Stimulated activated CD8-positive, alpha-beta memory T cell treated with anti-CD3 and anti-CD28 coated beads, Interleukin-7, amount 100 ng/mL, for 1 hour (primary cell): Measurements from ENCODE around the gene ZNF48.

ENCODE experiments used
- DNase-seq, 2 donors: peaks; one replicate each; pipeline ENCODE4 v3.0.0-alpha.2; 2020; ENCODE audit warnings: low read depth in 2 of 2

ZNF48 gene

GRCh38 chr16:30395155-30395991, at the start of gene ZNF48:
Gene ZNF48, plus strand, starts transcription at chr16:30395420. Its CDS starts 375 bp downstream, at chr16:30395795.
- DNase-seq = no peak

- DNase-seq = no peak
Observed at GRCh38 chr16:30346286-30346685, 48.9 kb upstream of the ZNF48 start.

DNA sequence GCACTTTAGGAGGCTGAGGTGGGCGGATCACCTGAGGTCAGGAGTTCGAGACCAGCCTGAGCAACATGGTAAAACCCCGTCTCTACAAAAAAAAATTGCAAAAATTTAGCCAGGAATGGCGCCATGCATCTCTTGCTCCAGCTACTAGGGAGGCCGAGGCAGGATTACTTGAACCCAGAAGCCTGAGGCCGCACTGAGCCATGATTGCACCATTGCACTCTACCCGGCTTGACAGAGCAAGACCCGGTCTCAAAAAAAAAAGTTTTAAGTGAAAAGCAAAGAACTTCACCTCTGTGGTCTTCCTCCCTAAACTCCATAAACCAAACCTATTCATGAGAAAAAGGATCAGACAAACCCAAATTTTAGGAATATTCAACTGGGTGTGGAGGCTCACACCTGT, 47.1 kb upstream of the ZNF48 start:
- no peak for DNase-seq

- DNase-seq = no peak
Observed at GRCh38 chr16:30348929-30349328, 46.3 kb upstream of the ZNF48 start.

DNA sequence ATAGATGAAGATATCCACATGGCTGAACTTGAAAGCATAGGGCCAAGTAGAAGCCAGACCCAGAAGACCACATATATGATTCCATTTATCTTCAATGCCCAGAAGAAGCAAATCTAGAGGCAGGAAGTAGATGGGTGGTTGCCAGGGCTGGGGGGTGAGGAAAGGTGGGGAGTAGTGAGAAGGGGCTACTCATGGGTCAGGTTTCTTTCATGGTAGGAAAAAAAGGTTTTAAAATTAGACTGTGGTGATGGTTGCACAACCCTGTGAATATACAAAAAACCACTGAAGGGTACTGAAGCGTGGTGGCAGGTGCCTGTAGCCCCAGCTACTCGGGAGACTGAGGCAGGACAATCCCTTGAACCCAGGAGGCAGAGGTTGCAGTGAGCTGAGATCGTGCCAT, 45.5 kb upstream of the ZNF48 start:
- no peak for DNase-seq

GRCh38 chr16:30350134-30350871, 44.9 kb upstream of the ZNF48 start:
- DNase-seq = no peak

DNA sequence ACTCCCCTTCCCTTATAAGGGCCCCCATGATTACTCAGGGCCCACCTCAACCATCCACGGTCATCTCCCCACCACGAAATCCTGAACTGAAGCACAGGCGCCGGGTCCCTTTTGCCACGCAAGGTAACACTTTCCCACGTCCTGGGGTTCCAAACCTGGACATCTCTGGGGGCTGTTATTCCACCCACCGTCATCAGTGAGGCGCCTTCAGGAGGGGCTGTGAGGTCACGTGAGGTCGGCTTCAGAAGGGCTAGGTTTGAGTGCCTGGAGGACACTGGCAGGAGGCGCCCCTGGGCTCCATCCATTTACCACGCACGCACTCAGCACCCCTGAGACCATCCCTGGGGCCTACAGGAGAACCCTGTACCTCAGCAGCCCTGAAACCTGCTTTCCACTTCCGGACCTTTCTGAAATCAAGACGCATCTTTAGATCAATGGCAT, 44.2 kb upstream of the ZNF48 start:
- no peak for DNase-seq

DNA sequence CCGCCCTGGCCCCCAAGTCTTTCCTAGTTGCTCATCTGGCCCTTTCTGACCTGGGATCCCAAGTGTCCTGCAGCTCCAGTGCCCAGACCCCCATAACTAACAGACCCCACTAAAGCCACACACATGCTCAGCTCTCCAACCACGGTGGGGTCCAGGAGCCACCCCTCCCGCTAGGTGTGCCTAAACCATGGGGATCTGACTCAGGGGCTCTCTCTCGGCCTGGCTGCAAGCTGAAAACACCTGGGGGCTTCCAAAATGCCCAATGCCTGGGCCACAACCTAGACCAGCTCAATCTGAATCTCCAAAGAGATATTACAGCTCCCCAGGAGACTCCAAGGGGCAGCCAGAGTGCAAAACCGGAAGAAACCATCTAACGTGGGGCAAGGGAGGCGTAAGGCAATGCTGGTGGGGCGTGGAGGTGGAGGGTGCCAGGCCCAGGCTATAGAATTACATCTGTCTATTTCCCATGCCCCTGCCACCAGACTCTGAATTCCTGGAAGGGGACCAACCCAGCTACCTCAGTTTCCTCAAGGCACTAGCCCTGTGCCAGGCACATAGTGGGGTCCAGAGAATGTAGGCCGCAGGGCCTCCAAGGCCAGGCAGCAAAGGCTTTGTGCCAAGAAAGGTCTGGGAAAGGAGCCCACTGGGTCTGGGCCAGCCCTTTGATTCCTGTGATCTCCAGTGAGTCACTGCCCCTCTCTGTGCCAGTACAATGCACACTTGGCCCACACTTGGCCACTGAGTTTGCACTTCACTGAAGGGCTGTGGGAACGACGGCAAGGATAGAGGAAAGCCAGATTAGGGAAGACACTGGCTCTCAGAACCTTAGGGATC, 43.4 kb upstream of the ZNF48 start:
- DNase-seq = no peak

- no peak for DNase-seq
Observed at GRCh38 chr16:30352488-30353401, 42.5 kb upstream of the ZNF48 start.

DNA sequence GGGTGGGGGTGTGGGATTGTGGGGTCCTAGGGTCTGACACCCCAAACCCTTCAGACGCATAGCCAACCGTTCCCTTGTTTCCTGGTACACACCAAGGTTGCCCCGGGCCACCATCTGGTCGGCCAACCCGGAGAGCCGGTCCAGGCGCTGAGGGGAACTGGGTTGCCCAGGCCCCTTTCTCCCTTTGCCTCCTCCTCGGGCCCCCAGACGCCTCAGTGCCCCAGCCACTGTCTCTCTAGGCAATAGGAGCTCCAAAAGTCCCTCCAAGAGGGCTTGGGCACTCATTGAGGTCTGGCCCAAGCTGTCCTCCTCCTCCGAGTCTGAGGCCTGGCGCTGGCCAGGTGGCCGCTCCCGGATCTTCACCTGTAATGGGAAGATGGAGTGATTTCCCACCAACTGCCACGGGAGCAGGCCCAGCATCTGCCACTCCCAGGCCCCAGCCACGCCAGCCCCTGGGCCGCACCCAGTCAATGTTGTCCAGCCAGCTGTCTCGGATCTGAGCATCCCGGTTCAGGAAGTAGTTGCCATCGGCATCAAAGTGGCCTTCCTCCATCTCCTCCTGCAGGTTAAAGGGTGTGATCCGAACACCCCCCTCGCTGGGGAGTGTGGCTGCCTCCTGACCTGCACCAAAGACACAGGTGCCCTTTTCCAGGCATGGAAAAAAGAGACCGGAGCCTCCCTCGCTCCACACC, 41.6 kb upstream of the ZNF48 start:
- no peak for DNase-seq

- no peak for DNase-seq
Observed at GRCh38 chr16:30354423-30355143, 40.6 kb upstream of the ZNF48 start.

GRCh38 chr16:30355144-30355953, 39.9 kb upstream of the ZNF48 start, which contains the start of gene CD2BP2:
Gene CD2BP2, minus strand, starts transcription at chr16:30355308. Its CDS starts 627 bp downstream, at chr16:30354681.
- DNase-seq = peak; percentile 69 to 74

DNA sequence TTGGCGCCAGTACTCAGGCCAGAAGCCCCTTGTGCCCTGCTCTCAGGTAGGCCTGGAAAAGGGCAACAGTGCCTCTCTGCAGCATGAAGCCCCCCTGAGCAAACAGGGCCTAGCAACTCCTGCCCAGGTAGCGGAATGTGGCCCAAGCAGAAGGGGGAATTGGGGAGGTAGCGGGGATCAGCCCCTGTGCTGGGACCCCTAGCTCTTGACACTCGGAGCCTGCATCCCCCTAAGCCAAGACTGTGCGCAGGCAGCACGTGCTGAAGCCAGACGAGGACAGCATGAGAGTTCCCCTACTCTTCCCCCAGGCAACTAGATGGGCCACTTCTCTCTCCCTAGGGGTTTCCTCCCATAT, 39.3 kb upstream of the ZNF48 start:
- DNase-seq = no peak

DNA sequence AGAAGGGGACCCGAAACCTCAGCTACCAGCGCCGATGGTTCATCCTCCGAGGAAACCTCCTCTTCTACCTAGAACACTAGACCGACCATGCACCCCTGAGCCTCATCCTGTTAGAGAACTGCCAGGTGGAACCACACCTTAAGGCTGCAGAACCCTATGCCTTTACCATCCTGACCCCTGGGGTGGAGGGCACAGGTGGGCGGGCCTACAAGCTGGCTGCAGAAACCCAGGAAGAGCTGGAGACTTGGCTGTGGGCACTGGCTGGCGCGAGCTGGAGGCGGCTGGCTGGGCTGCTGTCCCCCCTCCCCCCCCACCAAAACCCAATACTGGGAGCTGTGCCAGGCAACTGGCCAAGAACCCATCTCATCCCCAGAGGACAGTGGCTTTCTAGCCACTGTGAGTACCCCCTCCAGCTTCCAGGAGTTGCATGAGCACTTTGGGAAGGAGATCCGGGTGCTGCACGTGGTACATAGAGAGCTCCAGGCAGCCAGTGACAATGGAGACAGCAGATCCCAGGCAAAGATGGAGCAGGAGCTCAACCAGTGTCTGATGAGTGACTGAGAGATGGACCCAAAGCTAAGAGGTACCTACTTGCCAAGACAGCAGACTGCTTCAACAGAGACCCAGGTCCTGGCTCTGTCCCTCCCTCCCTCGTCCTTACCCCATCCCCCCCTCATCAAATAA, 38.7 kb upstream of the ZNF48 start:
- DNase-seq = no peak

DNA sequence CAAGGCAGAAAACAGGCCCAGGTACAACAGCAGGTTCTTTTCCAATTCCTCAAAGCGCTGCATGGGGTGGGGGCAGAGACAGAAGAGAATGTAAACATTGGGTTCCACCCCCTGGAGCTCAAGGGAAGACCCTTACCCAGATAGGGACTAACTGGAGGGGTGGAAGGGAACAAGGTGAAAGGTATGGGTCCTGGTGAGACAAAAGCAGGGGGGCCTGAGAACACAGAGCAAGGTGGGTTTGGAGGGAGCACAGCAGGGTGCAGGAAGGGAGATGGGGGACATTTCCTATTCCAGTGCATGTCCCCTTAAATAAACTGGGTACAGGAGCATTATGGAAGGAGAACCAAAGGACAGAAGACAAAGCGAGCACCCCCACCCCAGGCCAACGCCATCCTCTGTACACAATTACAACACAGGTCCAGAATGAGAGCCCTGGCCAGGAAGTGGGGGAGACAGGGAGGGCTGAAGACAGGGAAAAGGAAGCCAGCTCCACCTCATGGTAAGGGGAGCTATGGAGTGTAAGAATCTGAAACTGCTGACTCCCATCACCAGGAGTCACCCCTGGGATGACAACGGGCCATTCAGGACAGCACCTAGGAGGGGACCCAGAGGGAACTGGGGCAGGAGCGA, 38.0 kb upstream of the ZNF48 start:
- no peak for DNase-seq

DNA sequence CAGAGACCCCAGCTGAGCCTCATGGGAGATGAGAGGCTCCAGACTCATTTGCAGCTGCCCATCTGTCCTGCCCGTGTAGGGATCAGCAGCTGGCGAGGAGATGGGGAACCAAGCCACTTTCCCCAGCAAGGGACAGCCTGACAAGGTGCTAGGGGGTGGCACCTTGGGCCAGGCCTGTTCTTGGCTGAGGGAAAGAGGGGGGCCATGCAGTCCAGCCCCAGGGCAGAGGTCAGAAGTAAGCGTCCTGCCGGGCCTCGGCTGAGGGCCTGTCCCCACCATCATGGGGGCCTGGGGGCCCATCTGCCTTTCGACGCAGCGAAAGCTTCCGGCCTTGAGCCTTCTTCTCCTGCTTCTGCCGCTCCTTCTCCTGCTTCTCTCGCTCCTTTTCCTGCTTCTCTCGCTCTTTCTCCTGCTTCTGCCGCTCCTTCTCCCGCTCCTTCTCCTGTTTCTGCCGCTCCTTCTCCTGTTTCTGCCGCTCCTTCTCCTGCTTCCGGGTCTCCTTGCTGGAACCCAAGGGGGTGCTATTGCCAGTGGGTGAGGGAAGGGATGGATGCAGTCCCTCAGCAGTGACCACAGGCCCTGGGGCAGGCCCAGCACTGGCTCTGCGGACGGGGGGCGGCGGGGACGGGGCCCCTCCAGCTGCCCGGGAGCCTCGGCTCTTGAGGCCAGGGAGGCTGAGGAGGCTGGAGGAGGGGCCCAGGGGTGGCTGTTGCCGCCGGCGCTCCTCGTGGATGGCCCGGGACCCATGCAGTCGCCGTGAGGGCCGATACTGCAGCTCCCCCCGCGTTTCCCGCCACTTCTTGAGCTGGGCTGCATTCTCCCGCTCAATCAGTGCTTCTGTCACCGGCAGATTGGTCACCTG, 37.3 kb upstream of the ZNF48 start:
- no peak for DNase-seq

DNA sequence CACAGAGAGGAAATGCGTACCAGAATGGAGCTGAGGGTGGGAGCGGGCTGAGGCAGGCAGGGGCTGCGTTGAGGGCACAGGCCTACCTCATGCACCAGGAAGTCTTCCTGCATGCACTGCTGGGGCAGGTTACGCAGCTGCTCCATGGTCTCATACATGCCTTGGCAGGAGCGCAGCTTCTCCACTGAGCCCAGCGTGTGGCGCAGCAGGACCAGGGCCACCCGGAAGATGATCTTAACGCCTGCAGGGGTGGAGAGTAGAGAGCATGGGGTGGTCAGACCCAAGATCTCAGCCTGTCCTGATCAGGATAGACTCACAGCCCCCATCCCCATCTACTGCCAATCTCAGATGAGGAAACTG, 36.7 kb upstream of the ZNF48 start:
- DNase-seq = no peak
